Fibroblast of lung (primary cell): ENCODE results near the gene PEX10. TPM values are rescaled to one million over a fixed set of nuclear protein-coding genes. Genes with fewer than 3 reads are reported as not detected.

Source experiments
- DNase-seq, 2 donors: peaks; one replicate each; pipeline versions ENCODE4 v3.0.0 to v3.0.0-alpha.2; 2010; ENCODE audit warnings: low read depth in 2 of 2
- H2AFZ ChIP-seq: 2 replicates; pipeline ENCODE4 v1.5.1; 2012; ENCODE audit warnings: low read length, control low read depth, inconsistent platforms
- H3K27ac ChIP-seq: 2 replicates; pipeline ENCODE4 v1.5.1; 2011; ENCODE audit warnings: low read length, control low read depth; ENCODE audit not compliant: insufficient read depth
- H3K27me3 ChIP-seq: 2 replicates; pipeline ENCODE4 v1.5.1; 2011; ENCODE audit warnings: mild to moderate bottlenecking, low read length; ENCODE audit not compliant: control insufficient read depth, insufficient read depth
- H3K36me3 ChIP-seq: 2 replicates; pipeline ENCODE4 v1.5.1; 2011; ENCODE audit warnings: low read length; ENCODE audit not compliant: control insufficient read depth, insufficient read depth
- H3K4me1 ChIP-seq: 2 replicates; pipeline ENCODE4 v1.5.1; 2011; ENCODE audit warnings: low read length; ENCODE audit not compliant: control insufficient read depth, insufficient read depth; ENCODE audit errors: extremely low read depth
- H3K4me2 ChIP-seq: 2 replicates; pipeline ENCODE4 v1.5.1; 2011; ENCODE audit warnings: low read length, control low read depth; ENCODE audit not compliant: insufficient read depth; ENCODE audit errors: extremely low read depth
- H3K4me3 ChIP-seq, 4 experiments: fragments of 200-600 bp in 1 of 4; sonication (generic) in 1 of 4; replicated peaks in 1 of 4; 2 replicates each; pipeline ENCODE4 v1.5.1; 2011 to 2016; ENCODE audit warnings: low read length in 4 of 4, low read depth in 3 of 4, mild to moderate bottlenecking in 3 of 4, control low read depth in 2 of 4, inconsistent platforms in 1 of 4, mixed read lengths in 1 of 4; ENCODE audit not compliant: insufficient read depth in 1 of 4; ENCODE audit errors: control extremely low read depth in 1 of 4
- H3K79me2 ChIP-seq: 2 replicates; pipeline ENCODE4 v1.5.1; 2012; ENCODE audit warnings: mild to moderate bottlenecking, low read length, inconsistent platforms; ENCODE audit not compliant: control insufficient read depth, insufficient read depth
- H3K9ac ChIP-seq: 2 replicates; pipeline ENCODE4 v1.5.1; 2011; ENCODE audit warnings: mild to moderate bottlenecking, low read length, control low read depth; ENCODE audit not compliant: insufficient read depth
- H3K9me3 ChIP-seq: 2 replicates; pipeline ENCODE4 v1.5.1; 2012; ENCODE audit warnings: low read depth, low read length; ENCODE audit not compliant: control insufficient read depth, insufficient read depth
- H4K20me1 ChIP-seq: 2 replicates; pipeline ENCODE4 v1.5.1; 2011; ENCODE audit warnings: low read length; ENCODE audit not compliant: control insufficient read depth, insufficient read depth; ENCODE audit errors: extremely low read depth
- EZH2 ChIP-seq: IDR thresholded peaks from 2 replicates; pipeline ENCODE4 v1.5.1; 2012; ENCODE audit warnings: low read length, control low read depth, mild to moderate bottlenecking; ENCODE audit errors: missing control alignments
- polyA plus RNA-seq, 2 donors: library from polyadenylated mRNA; depleted of rRNA in 1 of 2; stranded (reverse) in 1 of 2; unstranded in 1 of 2; fragments of >200 nt; gene quantifications; 2 replicates each; pipeline ENCODE4 v1.2.1, GENCODE V29; 2011 to 2012; ENCODE audit warnings: missing spikeins in 1 of 2
- total RNA-seq: library from RNA; depleted of rRNA; stranded (reverse); fragments of >200 nt; gene quantifications from 2 replicates; pipeline ENCODE4 v1.2.1, GENCODE V29; 2014
- TF ChIP-seq, protein P1 (sequence below), 2 donors: IDR thresholded peaks in 1 of 2; conservative IDR thresholded peaks in 1 of 2; 1 replicate in 1 of 2; 2 replicates in 1 of 2; pipeline ENCODE4 v1.5.1; 2011 to 2012; ENCODE audit warnings: low read length in 2 of 2, control low read depth in 1 of 2, inconsistent platforms in 1 of 2, low read depth in 1 of 2, mild to moderate bottlenecking in 1 of 2

The PEX10 gene
- total and polyA plus RNA-seq, 2 donors (not counting 1 experiment from before 2014, with no cell fraction given), result 15.4 to 33.4 TPM

DNA sequence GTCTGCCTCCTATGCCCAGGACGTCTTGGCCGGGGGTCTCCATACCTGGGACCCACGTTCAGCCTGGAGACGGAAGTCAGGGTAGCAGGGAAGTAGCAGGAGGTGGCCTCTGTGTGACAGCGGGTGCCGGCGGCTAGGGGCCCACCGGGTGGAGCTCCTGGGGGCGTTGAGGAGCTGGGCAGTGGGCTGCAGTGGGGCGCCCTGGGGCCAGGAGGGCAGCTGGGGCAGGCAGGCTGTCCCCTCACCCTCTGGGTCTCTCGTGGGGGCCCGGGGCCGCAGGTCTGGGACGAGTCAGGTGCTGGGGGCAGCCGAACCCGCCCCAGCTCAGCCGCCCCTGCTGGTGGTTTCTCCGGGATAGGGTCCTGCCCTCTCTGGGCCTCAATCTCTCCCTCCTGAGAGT is 14.7 kb upstream of the PEX10 start:
- no peaks in the 10 kb centered on the region for H3K79me2 ChIP-seq

DNA sequence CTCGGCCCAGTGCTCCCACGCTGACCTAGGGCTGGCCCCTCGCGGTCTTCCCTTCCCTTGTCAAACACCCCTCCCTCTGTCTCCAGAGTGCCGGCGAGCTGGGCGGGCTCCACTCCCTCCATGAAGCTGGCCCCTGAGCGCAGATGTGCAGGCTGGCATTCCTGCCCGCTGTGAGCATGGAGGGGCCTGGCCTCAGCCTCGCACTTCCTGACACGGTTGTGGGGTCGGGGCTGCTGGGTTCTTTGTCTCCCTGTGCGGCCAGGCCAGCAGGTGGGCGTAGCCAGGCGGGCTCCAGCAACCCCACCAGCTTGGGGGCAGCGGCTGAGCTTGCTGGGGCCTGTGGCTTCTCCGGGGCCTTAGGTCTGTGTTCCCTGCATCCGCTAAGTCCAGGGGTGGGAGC is 14.2 kb upstream of the PEX10 start:
- no peaks in the 10 kb centered on the region for H3K36me3 ChIP-seq
- peaks cover 3% of the 10 kb centered on the region for H3K27me3 ChIP-seq
- no peaks in the 10 kb centered on the region for H3K9me3 ChIP-seq
- H3K9ac ChIP-seq, result no peak overlapping the region
- no peak for DNase-seq
- no peak overlapping the region for H3K27ac ChIP-seq
- no peaks in the 10 kb centered on the region for H4K20me1 ChIP-seq
- H3K79me2 ChIP-seq, result no peaks in the 10 kb centered on the region
- TF ChIP-seq, protein P1, sequence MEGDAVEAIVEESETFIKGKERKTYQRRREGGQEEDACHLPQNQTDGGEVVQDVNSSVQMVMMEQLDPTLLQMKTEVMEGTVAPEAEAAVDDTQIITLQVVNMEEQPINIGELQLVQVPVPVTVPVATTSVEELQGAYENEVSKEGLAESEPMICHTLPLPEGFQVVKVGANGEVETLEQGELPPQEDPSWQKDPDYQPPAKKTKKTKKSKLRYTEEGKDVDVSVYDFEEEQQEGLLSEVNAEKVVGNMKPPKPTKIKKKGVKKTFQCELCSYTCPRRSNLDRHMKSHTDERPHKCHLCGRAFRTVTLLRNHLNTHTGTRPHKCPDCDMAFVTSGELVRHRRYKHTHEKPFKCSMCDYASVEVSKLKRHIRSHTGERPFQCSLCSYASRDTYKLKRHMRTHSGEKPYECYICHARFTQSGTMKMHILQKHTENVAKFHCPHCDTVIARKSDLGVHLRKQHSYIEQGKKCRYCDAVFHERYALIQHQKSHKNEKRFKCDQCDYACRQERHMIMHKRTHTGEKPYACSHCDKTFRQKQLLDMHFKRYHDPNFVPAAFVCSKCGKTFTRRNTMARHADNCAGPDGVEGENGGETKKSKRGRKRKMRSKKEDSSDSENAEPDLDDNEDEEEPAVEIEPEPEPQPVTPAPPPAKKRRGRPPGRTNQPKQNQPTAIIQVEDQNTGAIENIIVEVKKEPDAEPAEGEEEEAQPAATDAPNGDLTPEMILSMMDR (conservative IDR thresholded peaks at IDR 0.05 in 1 of 2, IDR thresholded peaks at IDR 0.05 in 1 of 2; ENCODE audit: low read depth in 1 of 2, low read length in 2 of 2), result no peak
- no peak for TF ChIP-seq EZH2
- no peak overlapping the region for H3K4me3 ChIP-seq
- no peaks in the 10 kb centered on the region for H3K4me1 ChIP-seq
- no peak overlapping the region for H2AFZ ChIP-seq
- H3K4me2 ChIP-seq, result no peak overlapping the region

More for the DNA sequence above, 14.7 kb upstream of the PEX10 start:
- Histone ChIP-seq H3K9ac (no peak overlapping the region), H3K27ac (no peak overlapping the region), H2AFZ (no peak overlapping the region), H3K4me2 (no peak overlapping the region), H3K9me3 (no peaks in the 10 kb centered on the region), H4K20me1 (no peaks in the 10 kb centered on the region), H3K36me3 (no peaks in the 10 kb centered on the region), H3K4me1 (no peaks in the 10 kb centered on the region), H3K4me3 (no peak overlapping the region), H3K27me3 (peaks cover 3% of the 10 kb centered on the region)
- TF ChIP-seq EZH2, result no peak
- TF ChIP-seq, protein P1 (conservative IDR thresholded peaks at IDR 0.05 in 1 of 2, IDR thresholded peaks at IDR 0.05 in 1 of 2; ENCODE audit: low read depth in 1 of 2, low read length in 2 of 2), result no peak
- DNase-seq, result no peak

DNA sequence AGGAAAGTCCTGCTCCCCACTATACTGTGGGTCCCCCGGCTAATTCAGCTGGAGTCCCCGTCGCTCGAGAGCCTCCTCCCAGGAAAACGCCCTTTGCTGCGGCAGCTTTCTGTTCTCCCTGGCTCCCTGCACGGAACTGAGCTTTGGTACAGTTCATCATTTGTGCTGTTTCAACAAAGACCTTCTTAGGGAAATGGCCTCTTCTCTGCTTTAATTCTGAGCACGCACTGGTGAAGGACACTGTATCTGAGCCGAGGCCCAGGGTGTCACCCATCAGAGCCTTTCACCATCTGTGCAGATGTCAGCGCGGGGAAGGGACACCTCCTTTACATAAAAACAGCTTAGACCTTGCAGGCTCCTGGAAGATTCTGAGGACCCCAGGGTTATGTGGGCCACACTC is 13.5 kb upstream of the PEX10 start:
- TF ChIP-seq, protein P1 (conservative IDR thresholded peaks at IDR 0.05 in 1 of 2, IDR thresholded peaks at IDR 0.05 in 1 of 2; ENCODE audit: low read depth in 1 of 2, low read length in 2 of 2), result no peak
- TF ChIP-seq EZH2, result no peak
- no peaks in the 10 kb centered on the region for H3K36me3 ChIP-seq

More for the DNA sequence above, 13.5 kb upstream of the PEX10 start:
- no peak for DNase-seq
- Histone ChIP-seq H3K4me2 (no peak overlapping the region), H3K79me2 (no peaks in the 10 kb centered on the region), H3K27me3 (peaks cover 3% of the 10 kb centered on the region), H3K9ac (no peak overlapping the region), H3K27ac (no peak overlapping the region), H4K20me1 (no peaks in the 10 kb centered on the region), H3K4me3 (no peak overlapping the region), H3K4me1 (no peaks in the 10 kb centered on the region), H3K9me3 (no peaks in the 10 kb centered on the region), H2AFZ (no peak overlapping the region)
